SK-N-MC (cell line): ENCODE results near the gene KRT40.

Source experiments
- DNase-seq: peaks from one replicate; pipeline ENCODE4 v3.0.0-alpha.2; 2011; ENCODE audit warnings: low read depth, low spot score
- H3K27ac ChIP-seq: fragments of 200-600 bp; sonication (generic); 2 replicates; pipeline ENCODE4 v1.5.1; 2016; ENCODE audit warnings: mixed run types
- H3K36me3 ChIP-seq: fragments of 200-600 bp; sonication (generic); 2 replicates; pipeline ENCODE4 v1.6.1; 2017; ENCODE audit warnings: antibody characterized with exemption, low read length, mixed read lengths; ENCODE audit not compliant: insufficient read depth
- H3K4me3 ChIP-seq: fragments of 200-600 bp; sonication (generic); 2 replicates; pipeline ENCODE4 v1.5.1; 2016
- H3K9ac ChIP-seq: fragments of 200-600 bp; sonication (generic); 2 replicates; pipeline ENCODE4 v1.8.0; 2017; ENCODE audit warnings: mixed run types, mixed read lengths; ENCODE audit not compliant: insufficient read length
- H3K9me3 ChIP-seq: fragments of 200-600 bp; sonication (generic); 2 replicates; pipeline ENCODE4 v1.6.1; 2017; ENCODE audit warnings: low read depth, mild to moderate bottlenecking, antibody characterized with exemption, low read length, moderate library complexity, mixed read lengths
- EZH2 ChIP-seq: fragments of 200-600 bp; sonication (generic); IDR thresholded peaks from one replicate; pipeline ENCODE4 v1.6.1; 2017; ENCODE audit warnings: antibody characterized with exemption
- FOXP2 ChIP-seq: optimal IDR thresholded peaks from 2 replicates; pipeline ENCODE3; 2011; ENCODE audit warnings: mild to moderate bottlenecking, moderate library complexity; ENCODE audit not compliant: insufficient read depth; ENCODE audit errors: extremely low read length, control extremely low read depth
- POLR2AphosphoS5 ChIP-seq: IDR thresholded peaks from 2 replicates; pipeline ENCODE4 v1.6.1; 2012; ENCODE audit warnings: mild to moderate bottlenecking, low read depth, low read length, borderline replicate concordance

KRT40 gene

DNA sequence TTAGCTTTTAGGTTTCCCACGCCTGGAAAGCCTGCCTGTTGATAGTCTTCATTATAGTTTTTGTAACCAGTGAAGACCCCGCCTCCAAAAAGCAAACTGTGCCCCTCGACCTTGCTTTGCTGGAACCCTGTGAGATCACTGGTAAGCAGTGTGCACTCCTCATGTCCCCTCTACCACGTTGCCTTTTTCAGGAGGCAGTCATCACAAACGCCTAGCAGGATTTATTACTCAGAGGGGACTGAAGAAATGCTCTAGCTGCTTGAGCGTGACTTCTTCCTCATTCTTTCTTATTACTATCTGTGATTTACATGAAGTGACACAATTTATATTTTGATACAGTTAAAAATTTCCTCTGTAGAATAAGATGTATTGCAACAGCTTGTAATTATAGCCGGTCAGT lies 31.3 kb upstream of the KRT40 start:
- Histone ChIP-seq H3K36me3 (no peaks in the 10 kb centered on the region), H3K9me3 (no peaks in the 10 kb centered on the region), H3K9ac (no peak overlapping the region), H3K4me3 (no peak overlapping the region), H3K27ac (no peak overlapping the region)
- TF ChIP-seq POLR2AphosphoS5 (no peak), EZH2 (no peak), FOXP2 (no peak)
- no peak for DNase-seq

GRCh38 chr17:41013606-41014005 lies 29.5 kb upstream of the KRT40 start:
- TF ChIP-seq POLR2AphosphoS5 (no peak), EZH2 (no peak), FOXP2 (no peak)

DNA sequence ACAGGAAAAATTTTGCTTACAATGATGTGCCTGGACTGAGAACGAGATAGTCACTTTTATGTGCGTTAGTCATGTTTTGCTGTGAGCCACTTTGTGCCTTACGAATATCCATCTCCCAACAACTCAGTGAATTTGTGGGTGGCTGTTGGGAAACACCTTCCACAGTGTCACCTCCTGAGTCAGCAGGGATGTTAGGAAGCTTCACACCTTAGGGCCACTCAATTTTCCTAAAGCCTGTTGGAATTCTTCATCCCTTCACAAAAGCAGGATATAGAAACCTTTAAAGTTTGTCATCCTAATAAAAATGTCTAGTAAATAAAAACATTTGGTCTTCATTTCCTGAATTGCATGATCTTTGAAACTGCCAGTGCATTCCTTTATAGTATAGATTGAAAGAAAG lies 29.1 kb upstream of the KRT40 start:
- no peaks in the 10 kb centered on the region for H3K36me3 ChIP-seq
- H3K27ac ChIP-seq = peak overlapping the region; percentile 95
- H3K9me3 ChIP-seq = no peaks in the 10 kb centered on the region
- H3K9ac ChIP-seq = no peak overlapping the region
- peak; percentile 37 for DNase-seq
- TF ChIP-seq EZH2 (no peak), FOXP2 (no peak), POLR2AphosphoS5 (no peak)
- peak overlapping the region; percentile 23; the same call in 1 of the 2 replicates for H3K4me3 ChIP-seq

More at GRCh38 chr17:41013606-41014005, 29.5 kb upstream of the KRT40 start:
- H3K9ac ChIP-seq = peak overlapping the region; percentile 51
- H3K4me3 ChIP-seq = peak overlapping the region; percentile 23
- no peaks in the 10 kb centered on the region for H3K9me3 ChIP-seq
- DNase-seq = no peak
- peak overlapping the region; percentile 95 for H3K27ac ChIP-seq
- H3K36me3 ChIP-seq = no peaks in the 10 kb centered on the region

- no peaks in the 10 kb centered on the region for H3K36me3 ChIP-seq
- DNase-seq = no peak
- peak overlapping the region; percentile 23; the same call in 1 of the 2 replicates for H3K4me3 ChIP-seq
- no peaks in the 10 kb centered on the region for H3K9me3 ChIP-seq
- H3K27ac ChIP-seq = peak overlapping the region; percentile 95
- TF ChIP-seq EZH2 (no peak), POLR2AphosphoS5 (no peak), FOXP2 (no peak)
- H3K9ac ChIP-seq = no peak overlapping the region
Measured at GRCh38 chr17:41012326-41013120, 28.4 kb upstream of the KRT40 start.

- H3K36me3 ChIP-seq = no peaks in the 10 kb centered on the region
- H3K4me3 ChIP-seq = no peak overlapping the region
- TF ChIP-seq EZH2 (no peak), POLR2AphosphoS5 (no peak), FOXP2 (no peak)
- H3K27ac ChIP-seq = peak overlapping the region; percentile 56; the same call in 1 of the 2 replicates
- H3K9ac ChIP-seq = no peak overlapping the region
- H3K9me3 ChIP-seq = no peaks in the 10 kb centered on the region
- DNase-seq = no peak
Measured at GRCh38 chr17:41010441-41010840, 26.3 kb upstream of the KRT40 start.

GRCh38 chr17:41009936-41010335 lies 25.8 kb upstream of the KRT40 start:
- Histone ChIP-seq H3K9me3 (no peaks in the 10 kb centered on the region), H3K4me3 (no peak overlapping the region), H3K27ac (peak overlapping the region; percentile 56; the same call in 1 of the 2 replicates), H3K9ac (no peak overlapping the region), H3K36me3 (no peaks in the 10 kb centered on the region)
- DNase-seq = no peak
- no peak for TF ChIP-seq EZH2
- TF ChIP-seq FOXP2 = no peak
- no peak for TF ChIP-seq POLR2AphosphoS5

DNA sequence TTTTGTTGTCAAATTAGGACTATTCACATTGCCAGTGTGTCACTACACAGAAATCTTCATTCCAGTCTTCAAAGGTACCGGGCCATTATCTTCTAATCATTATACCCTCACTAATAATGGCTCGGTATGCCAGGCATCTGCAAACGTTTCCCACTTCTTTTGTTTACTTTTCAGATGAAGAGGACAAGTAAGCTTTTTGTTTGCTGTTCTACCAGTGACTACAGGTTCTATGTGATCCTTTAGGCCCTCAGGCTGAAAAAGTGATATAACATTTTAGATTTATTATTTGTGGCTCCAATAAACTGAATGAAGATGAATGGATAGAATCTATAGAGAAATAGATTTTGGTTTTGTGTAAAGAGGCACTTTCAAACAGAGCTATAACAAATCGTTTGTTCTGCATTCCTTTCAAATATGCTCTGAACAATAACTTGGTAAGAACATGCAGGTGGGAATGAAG lies 25.2 kb upstream of the KRT40 start:
- Histone ChIP-seq H3K9ac (no peak overlapping the region), H3K36me3 (no peaks in the 10 kb centered on the region), H3K4me3 (no peak overlapping the region), H3K9me3 (no peaks in the 10 kb centered on the region), H3K27ac (peak overlapping the region; percentile 56; the same call in 1 of the 2 replicates)
- DNase-seq = no peak
- TF ChIP-seq FOXP2 (no peak), POLR2AphosphoS5 (no peak), EZH2 (no peak)

DNA sequence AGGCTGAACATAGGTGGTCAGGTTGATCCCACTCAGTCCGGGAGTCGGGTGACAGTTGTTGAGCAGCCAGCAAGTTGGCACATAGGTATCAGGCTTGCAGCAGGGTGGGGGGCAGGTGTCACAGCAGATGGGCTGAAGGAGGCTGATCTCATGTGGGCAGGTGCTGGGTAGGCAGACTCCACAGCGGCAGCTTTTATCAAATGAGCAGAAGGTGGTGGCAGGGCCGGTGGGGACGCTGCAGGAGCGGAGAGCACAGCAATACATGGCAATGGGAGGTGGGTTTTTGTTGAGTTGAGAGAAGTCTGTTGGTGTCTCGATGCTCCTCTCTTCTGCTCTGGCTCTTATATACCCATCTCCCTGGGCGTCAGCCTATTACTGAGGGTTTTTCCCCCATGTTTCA lies 24.7 kb upstream of the KRT40 start, which contains the start of gene KRTAP3-1:
Gene KRTAP3-1, minus strand, starts transcription at position 318 of the 400 bp plus-strand sequence. Its CDS starts 54 bp downstream, at position 264.
- DNase-seq = no peak
- Histone ChIP-seq H3K27ac (peak within 1 kb of the TSS; percentile 56; the same call in 1 of the 2 replicates), H3K9ac (no peak within 1 kb of the TSS), H3K9me3 (no peaks in the 10 kb centered on the region), H3K4me3 (no peak within 1 kb of the TSS), H3K36me3 (no peaks in the 10 kb centered on the region)
- TF ChIP-seq POLR2AphosphoS5 (no peak), EZH2 (no peak), FOXP2 (no peak)

DNA sequence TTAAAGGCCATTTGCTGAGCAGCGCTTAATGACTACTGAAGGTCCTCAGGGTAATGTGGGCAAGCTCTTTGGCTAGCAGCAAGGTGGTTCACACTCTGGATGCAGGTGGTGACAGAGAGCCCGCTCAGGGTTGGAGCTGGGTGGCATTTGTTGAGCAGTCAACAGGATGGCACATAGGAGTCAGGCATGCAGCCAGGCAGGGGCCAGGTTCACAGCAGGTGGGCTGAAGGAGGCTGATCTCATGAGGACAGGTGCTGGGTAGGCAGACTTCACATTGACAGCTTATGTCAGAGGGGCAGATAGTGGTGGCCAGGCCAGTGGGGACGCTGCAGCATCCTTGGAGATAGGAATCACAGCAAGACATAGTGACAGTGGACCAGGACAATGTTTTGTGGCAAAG lies 20.3 kb upstream of the KRT40 start:
- Histone ChIP-seq H3K36me3 (no peaks in the 10 kb centered on the region), H3K9ac (no peak overlapping the region), H3K4me3 (no peak overlapping the region), H3K27ac (no peak overlapping the region), H3K9me3 (no peaks in the 10 kb centered on the region)
- TF ChIP-seq POLR2AphosphoS5 (no peak), FOXP2 (no peak), EZH2 (no peak)
- no peak for DNase-seq
